ENCODE data around the gene STAB2. TPM values are rescaled to one million over a fixed set of nuclear protein-coding genes. Genes with fewer than 3 reads are reported as not detected.

Gene STAB2
- total RNA-seq, 4 donors from 2014 or later = not detected

DNA sequence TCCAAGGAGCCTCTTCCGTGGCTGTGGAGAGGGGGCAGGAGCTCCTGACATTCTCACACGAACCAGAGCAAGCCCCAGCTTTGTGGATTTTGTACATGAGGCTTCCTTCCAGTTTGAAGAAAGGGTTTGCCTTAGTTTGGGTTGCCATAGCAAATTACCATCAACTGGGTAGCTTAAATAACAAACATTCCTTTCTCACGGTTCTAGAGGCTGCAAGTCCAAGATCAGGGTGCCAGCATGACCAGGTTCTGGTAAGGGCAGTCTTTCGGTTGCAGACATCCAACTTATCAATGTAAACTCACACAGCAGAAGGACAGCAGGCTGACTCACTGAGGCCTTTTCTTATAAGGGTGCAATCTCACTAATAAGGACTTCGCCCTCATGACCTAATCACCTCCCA lies 25.9 kb upstream of the STAB2 start:
- H3K27ac ChIP-seq = no peak overlapping the region
- intact Hi-C loops (cut with DNase I; ENCODE audit: low total_unique reads) (no loop called here), in situ Hi-C loops (cut with MboI; ENCODE audit: low sequenced_read_pairs in 4 of 4) (loop anchor here in 1 of 4 donors (25.0 kb wide), 1 partner anchor 624 kb away; no protein-coding TSS in a partner anchor)
- H3K9me3 ChIP-seq = peaks cover 0 to 4% (median 0%) of the 10 kb centered on the region in 3 donors
- H3K4me3 ChIP-seq = no peak overlapping the region
- TF ChIP-seq, protein P1, sequence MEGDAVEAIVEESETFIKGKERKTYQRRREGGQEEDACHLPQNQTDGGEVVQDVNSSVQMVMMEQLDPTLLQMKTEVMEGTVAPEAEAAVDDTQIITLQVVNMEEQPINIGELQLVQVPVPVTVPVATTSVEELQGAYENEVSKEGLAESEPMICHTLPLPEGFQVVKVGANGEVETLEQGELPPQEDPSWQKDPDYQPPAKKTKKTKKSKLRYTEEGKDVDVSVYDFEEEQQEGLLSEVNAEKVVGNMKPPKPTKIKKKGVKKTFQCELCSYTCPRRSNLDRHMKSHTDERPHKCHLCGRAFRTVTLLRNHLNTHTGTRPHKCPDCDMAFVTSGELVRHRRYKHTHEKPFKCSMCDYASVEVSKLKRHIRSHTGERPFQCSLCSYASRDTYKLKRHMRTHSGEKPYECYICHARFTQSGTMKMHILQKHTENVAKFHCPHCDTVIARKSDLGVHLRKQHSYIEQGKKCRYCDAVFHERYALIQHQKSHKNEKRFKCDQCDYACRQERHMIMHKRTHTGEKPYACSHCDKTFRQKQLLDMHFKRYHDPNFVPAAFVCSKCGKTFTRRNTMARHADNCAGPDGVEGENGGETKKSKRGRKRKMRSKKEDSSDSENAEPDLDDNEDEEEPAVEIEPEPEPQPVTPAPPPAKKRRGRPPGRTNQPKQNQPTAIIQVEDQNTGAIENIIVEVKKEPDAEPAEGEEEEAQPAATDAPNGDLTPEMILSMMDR (IDR thresholded peaks at IDR 0.05 in 4 of 5, conservative IDR thresholded peaks at IDR 0.05 in 1 of 5) = no peak
- no peak for TF ChIP-seq POLR2A (IDR thresholded peaks at IDR 0.05)
- no peaks in the 10 kb centered on the region for H3K36me3 ChIP-seq
- H3K27me3 ChIP-seq = no peaks in the 10 kb centered on the region
- no peaks in the 10 kb centered on the region for H3K4me1 ChIP-seq
- ATAC-seq (no peak), DNase-seq (no peak)

DNA sequence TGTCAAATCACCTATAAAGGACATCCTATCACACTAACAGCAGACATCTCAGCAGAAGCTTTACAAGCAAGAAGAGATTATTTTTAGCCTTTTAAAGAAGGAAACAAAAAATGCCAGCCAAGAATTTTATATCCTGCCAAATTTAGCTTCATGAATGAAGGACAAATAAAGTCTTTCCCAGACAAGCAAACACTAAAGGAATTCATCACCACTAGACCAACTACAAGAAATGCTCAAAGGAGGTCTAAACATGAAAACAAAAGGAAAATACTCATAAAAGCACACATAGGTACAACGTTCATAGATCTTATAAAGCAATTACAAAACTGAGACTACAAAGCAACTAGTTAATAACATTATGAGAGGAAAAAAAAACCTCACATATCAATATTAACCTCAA lies 20.7 kb upstream of the STAB2 start:
- Histone ChIP-seq H3K27me3 (peaks cover 0 to 13% (median 0%) of the 10 kb centered on the region in 3 donors), H3K4me3 (no peak overlapping the region), H3K36me3 (no peaks in the 10 kb centered on the region), H3K9me3 (peaks cover 0 to 10% (median 3%) of the 10 kb centered on the region in 3 donors), H3K4me1 (no peaks in the 10 kb centered on the region), H3K27ac (no peak overlapping the region)
- no peak for ATAC-seq
- intact Hi-C loops (cut with DNase I; ENCODE audit: low total_unique reads) (no loop called here), in situ Hi-C loops (cut with MboI; ENCODE audit: low sequenced_read_pairs in 4 of 4) (loop anchor here in 1 of 4 donors (25.0 kb wide), 1 partner anchor 629 kb away; no protein-coding TSS in a partner anchor)
- DNase-seq = no peak
- TF ChIP-seq, protein P1 (IDR thresholded peaks at IDR 0.05 in 4 of 5, conservative IDR thresholded peaks at IDR 0.05 in 1 of 5) = no peak
- TF ChIP-seq POLR2A (IDR thresholded peaks at IDR 0.05) = no peak

DNA sequence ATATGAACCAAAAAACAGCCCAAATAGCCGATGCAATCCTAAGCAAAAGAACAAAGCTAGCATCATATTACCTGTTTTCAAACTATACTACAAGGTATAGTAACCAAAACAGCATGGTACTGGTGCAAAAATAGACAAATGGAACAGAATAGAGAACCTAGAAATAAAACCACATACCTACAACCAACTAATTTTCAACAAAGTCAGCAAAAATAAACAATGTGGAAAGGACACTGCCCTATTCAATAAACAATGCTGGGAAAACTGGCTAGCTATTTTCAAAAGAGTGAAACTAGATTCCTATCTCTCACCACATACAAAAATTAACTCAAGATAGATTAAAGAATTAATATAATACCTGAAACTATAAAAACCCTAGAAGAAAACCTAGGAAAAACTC lies 17.8 kb upstream of the STAB2 start:
- ATAC-seq (no peak), DNase-seq (no peak)
- no peak overlapping the region for H3K27ac ChIP-seq
- H3K4me3 ChIP-seq = no peak overlapping the region
- in situ Hi-C loops (cut with MboI; ENCODE audit: low sequenced_read_pairs in 4 of 4) (loop anchor here in 1 of 4 donors (25.0 kb wide), 1 partner anchor 632 kb away; no protein-coding TSS in a partner anchor), intact Hi-C loops (cut with DNase I; ENCODE audit: low total_unique reads) (no loop called here)
- peaks cover 0 to 6% (median 3%) of the 10 kb centered on the region in 3 donors for H3K9me3 ChIP-seq
- H3K36me3 ChIP-seq = no peaks in the 10 kb centered on the region
- H3K27me3 ChIP-seq = peaks cover 0 to 13% (median 0%) of the 10 kb centered on the region in 3 donors
- TF ChIP-seq, protein P1 (IDR thresholded peaks at IDR 0.05 in 4 of 5, conservative IDR thresholded peaks at IDR 0.05 in 1 of 5) = no peak
- TF ChIP-seq POLR2A (IDR thresholded peaks at IDR 0.05) = no peak
- no peaks in the 10 kb centered on the region for H3K4me1 ChIP-seq

DNA sequence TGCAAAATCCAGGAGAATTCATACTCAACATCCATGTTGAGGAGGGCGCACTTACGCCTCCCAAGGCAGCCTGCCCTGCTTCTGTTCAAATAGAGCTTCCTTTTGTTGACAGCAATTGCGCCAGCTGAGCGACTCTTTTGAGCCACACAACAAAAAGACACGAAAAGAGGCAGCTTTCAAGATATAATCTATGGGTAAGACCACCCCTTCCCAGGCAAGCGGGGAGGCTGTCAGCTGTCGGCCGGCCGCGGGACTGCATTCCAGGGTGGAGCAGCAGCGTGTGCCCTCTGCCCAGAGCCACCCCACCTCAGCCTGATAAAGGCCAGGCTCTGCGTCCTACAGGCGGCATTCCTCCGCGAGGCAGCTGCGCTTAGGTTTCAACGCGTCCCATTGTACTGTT lies 15.8 kb upstream of the STAB2 start:
- Histone ChIP-seq H3K27ac (no peak overlapping the region), H3K36me3 (no peaks in the 10 kb centered on the region), H3K4me1 (no peaks in the 10 kb centered on the region), H3K9me3 (peaks cover 0 to 6% (median 3%) of the 10 kb centered on the region in 3 donors), H3K4me3 (no peak overlapping the region), H3K27me3 (peaks cover 0 to 13% (median 0%) of the 10 kb centered on the region in 3 donors)
- intact Hi-C loops (cut with DNase I; ENCODE audit: low total_unique reads) (no loop called here), in situ Hi-C loops (cut with MboI; ENCODE audit: low sequenced_read_pairs in 4 of 4) (loop anchor here in 1 of 4 donors (25.0 kb wide), 1 partner anchor 634 kb away; no protein-coding TSS in a partner anchor)
- no peak for TF ChIP-seq POLR2A (IDR thresholded peaks at IDR 0.05)
- TF ChIP-seq, protein P1 (IDR thresholded peaks at IDR 0.05 in 4 of 5, conservative IDR thresholded peaks at IDR 0.05 in 1 of 5) = no peak
- ATAC-seq = no peak
- DNase-seq = no peak

All from gastrocnemius medialis (tissue), 4 donors.